ENCODE results near the gene LTBP3.
"Not testable (repeated sequence)": the region's sequence is repeated elsewhere in the genome, so short reads cannot be mapped to it uniquely, and the experiment has no call there.

The LTBP3 gene

GRCh38 chr11:65518941-65519549 is 39.1 kb downstream of the LTBP3 start:
- in situ Hi-C loops (cut with MboI; ENCODE audit: low sequenced_read_pairs): not testable (repeated sequence)

GRCh38 chr11:65516135-65516968 is 41.8 kb downstream of the LTBP3 start:
- in situ Hi-C loops (cut with MboI; ENCODE audit: low sequenced_read_pairs): no loop called here

GRCh38 chr11:65512311-65512710 is 45.8 kb downstream of the LTBP3 start:
- in situ Hi-C loops (cut with MboI; ENCODE audit: low sequenced_read_pairs): not testable (repeated sequence)

- in situ Hi-C loops (cut with MboI; ENCODE audit: low sequenced_read_pairs): no loop called here
These were observed 51.2 kb downstream of the LTBP3 start for GRCh38 chr11:65506772-65507505.

- in situ Hi-C loops (cut with MboI; ENCODE audit: low sequenced_read_pairs): no loop called here
These were observed 51.8 kb downstream of the LTBP3 start for GRCh38 chr11:65506290-65506771.

- in situ Hi-C loops (cut with MboI; ENCODE audit: low sequenced_read_pairs): no loop called here
These were observed 52.5 kb downstream of the LTBP3 start for GRCh38 chr11:65505466-65506289.

DNA sequence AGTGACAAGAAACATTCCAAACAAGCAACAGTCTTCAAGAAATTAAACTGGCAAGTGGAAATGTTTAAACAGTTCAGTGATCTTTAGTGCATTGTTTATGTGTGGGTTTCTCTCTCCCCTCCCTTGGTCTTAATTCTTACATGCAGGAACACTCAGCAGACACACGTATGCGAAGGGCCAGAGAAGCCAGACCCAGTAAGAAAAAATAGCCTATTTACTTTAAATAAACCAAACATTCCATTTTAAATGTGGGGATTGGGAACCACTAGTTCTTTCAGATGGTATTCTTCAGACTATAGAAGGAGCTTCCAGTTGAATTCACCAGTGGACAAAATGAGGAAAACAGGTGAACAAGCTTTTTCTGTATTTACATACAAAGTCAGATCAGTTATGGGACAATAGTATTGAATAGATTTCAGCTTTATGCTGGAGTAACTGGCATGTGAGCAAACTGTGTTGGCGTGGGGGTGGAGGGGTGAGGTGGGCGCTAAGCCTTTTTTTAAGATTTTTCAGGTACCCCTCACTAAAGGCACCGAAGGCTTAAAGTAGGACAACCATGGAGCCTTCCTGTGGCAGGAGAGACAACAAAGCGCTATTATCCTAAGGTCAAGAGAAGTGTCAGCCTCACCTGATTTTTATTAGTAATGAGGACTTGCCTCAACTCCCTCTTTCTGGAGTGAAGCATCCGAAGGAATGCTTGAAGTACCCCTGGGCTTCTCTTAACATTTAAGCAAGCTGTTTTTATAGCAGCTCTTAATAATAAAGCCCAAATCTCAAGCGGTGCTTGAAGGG is 53.3 kb downstream of the LTBP3 start:
- in situ Hi-C loops (cut with MboI; ENCODE audit: low sequenced_read_pairs): no loop called here

DNA sequence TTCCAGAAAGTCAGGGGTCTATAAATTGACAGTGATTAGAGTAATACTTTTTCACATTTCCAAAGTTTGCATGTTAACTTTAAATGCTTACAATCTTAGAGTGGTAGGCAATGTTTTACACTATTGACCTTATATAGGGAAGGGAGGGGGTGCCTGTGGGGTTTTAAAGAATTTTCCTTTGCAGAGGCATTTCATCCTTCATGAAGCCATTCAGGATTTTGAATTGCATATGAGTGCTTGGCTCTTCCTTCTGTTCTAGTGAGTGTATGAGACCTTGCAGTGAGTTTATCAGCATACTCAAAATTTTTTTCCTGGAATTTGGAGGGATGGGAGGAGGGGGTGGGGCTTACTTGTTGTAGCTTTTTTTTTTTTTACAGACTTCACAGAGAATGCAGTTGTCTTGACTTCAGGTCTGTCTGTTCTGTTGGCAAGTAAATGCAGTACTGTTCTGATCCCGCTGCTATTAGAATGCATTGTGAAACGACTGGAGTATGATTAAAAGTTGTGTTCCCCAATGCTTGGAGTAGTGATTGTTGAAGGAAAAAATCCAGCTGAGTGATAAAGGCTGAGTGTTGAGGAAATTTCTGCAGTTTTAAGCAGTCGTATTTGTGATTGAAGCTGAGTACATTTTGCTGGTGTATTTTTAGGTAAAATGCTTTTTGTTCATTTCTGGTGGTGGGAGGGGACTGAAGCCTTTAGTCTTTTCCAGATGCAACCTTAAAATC is 54.0 kb downstream of the LTBP3 start:
- in situ Hi-C loops (cut with MboI; ENCODE audit: low sequenced_read_pairs): no loop called here

GRCh38 chr11:65503368-65503948 is 54.7 kb downstream of the LTBP3 start:
- in situ Hi-C loops (cut with MboI; ENCODE audit: low sequenced_read_pairs): no loop called here

DNA sequence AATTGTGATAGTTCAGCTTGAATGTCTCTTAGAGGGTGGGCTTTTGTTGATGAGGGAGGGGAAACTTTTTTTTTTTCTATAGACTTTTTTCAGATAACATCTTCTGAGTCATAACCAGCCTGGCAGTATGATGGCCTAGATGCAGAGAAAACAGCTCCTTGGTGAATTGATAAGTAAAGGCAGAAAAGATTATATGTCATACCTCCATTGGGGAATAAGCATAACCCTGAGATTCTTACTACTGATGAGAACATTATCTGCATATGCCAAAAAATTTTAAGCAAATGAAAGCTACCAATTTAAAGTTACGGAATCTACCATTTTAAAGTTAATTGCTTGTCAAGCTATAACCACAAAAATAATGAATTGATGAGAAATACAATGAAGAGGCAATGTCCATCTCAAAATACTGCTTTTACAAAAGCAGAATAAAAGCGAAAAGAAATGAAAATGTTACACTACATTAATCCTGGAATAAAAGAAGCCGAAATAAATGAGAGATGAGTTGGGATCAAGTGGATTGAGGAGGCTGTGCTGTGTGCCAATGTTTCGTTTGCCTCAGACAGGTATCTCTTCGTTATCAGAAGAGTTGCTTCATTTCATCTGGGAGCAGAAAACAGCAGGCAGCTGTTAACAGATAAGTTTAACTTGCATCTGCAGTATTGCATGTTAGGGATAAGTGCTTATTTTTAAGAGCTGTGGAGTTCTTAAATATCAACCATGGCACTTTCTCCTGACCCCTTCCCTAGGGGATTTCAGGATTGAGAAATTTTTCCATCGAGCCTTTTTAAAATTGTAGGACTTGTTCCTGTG is 55.4 kb downstream of the LTBP3 start:
- in situ Hi-C loops (cut with MboI; ENCODE audit: low sequenced_read_pairs): no loop called here

GRCh38 chr11:65502274-65502554 is 55.9 kb downstream of the LTBP3 start:
- in situ Hi-C loops (cut with MboI; ENCODE audit: low sequenced_read_pairs): no loop called here

DNA sequence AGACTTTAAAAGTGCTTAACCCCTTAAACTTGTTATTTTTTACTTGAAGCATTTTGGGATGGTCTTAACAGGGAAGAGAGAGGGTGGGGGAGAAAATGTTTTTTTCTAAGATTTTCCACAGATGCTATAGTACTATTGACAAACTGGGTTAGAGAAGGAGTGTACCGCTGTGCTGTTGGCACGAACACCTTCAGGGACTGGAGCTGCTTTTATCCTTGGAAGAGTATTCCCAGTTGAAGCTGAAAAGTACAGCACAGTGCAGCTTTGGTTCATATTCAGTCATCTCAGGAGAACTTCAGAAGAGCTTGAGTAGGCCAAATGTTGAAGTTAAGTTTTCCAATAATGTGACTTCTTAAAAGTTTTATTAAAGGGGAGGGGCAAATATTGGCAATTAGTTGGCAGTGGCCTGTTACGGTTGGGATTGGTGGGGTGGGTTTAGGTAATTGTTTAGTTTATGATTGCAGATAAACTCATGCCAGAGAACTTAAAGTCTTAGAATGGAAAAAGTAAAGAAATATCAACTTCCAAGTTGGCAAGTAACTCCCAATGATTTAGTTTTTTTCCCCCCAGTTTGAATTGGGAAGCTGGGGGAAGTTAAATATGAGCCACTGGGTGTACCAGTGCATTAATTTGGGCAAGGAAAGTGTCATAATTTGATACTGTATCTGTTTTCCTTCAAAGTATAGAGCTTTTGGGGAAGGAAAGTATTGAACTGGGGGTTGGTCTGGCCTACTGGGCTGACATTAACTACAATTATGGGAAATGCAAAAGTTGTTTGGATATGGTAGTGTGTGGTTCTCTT is 56.5 kb downstream of the LTBP3 start:
- in situ Hi-C loops (cut with MboI; ENCODE audit: low sequenced_read_pairs): no loop called here

GRCh38 chr11:65501186-65501471 is 57.0 kb downstream of the LTBP3 start:
- in situ Hi-C loops (cut with MboI; ENCODE audit: low sequenced_read_pairs): no loop called here

- in situ Hi-C loops (cut with MboI; ENCODE audit: low sequenced_read_pairs): no loop called here
These were observed 57.6 kb downstream of the LTBP3 start for GRCh38 chr11:65500387-65501185.

DNA sequence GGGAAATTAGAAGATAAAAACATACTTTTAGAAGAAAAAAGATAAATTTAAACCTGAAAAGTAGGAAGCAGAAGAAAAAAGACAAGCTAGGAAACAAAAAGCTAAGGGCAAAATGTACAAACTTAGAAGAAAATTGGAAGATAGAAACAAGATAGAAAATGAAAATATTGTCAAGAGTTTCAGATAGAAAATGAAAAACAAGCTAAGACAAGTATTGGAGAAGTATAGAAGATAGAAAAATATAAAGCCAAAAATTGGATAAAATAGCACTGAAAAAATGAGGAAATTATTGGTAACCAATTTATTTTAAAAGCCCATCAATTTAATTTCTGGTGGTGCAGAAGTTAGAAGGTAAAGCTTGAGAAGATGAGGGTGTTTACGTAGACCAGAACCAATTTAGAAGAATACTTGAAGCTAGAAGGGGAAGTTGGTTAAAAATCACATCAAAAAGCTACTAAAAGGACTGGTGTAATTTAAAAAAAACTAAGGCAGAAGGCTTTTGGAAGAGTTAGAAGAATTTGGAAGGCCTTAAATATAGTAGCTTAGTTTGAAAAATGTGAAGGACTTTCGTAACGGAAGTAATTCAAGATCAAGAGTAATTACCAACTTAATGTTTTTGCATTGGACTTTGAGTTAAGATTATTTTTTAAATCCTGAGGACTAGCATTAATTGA is 58.3 kb downstream of the LTBP3 start:
- in situ Hi-C loops (cut with MboI; ENCODE audit: low sequenced_read_pairs): no loop called here

DNA sequence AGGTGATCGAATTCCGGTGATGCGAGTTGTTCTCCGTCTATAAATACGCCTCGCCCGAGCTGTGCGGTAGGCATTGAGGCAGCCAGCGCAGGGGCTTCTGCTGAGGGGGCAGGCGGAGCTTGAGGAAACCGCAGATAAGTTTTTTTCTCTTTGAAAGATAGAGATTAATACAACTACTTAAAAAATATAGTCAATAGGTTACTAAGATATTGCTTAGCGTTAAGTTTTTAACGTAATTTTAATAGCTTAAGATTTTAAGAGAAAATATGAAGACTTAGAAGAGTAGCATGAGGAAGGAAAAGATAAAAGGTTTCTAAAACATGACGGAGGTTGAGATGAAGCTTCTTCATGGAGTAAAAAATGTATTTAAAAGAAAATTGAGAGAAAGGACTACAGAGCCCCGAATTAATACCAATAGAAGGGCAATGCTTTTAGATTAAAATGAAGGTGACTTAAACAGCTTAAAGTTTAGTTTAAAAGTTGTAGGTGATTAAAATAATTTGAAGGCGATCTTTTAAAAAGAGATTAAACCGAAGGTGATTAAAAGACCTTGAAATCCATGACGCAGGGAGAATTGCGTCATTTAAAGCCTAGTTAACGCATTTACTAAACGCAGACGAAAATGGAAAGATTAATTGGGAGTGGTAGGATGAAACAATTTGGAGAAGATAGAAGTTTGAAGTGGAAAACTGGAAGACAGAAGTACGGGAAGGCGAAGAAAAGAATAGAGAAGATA is 59.0 kb downstream of the LTBP3 start, which contains the start of gene MALAT1:
Gene MALAT1 (plus strand): TSS at position 69 of the 736 bp plus-strand sequence.
- in situ Hi-C loops (cut with MboI; ENCODE audit: low sequenced_read_pairs): no loop called here
